Measurements from ENCODE around the gene DNASE2. TPM values are rescaled to one million over a fixed set of nuclear protein-coding genes. Genes with fewer than 3 reads are reported as not detected.
A peak's percentile ranks its signal among the peaks of the same experiment; 100 is the strongest.

Gene DNASE2, protein sequence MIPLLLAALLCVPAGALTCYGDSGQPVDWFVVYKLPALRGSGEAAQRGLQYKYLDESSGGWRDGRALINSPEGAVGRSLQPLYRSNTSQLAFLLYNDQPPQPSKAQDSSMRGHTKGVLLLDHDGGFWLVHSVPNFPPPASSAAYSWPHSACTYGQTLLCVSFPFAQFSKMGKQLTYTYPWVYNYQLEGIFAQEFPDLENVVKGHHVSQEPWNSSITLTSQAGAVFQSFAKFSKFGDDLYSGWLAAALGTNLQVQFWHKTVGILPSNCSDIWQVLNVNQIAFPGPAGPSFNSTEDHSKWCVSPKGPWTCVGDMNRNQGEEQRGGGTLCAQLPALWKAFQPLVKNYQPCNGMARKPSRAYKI
- total RNA-seq (10 to 100 TPM; 16.2 to 35.9 (median 20.5) TPM), polyA plus RNA-seq (10 to 100 TPM in 1 of 2 donors, 1 to 10 TPM in 1; 9.4 to 21.0 TPM)

DNA sequence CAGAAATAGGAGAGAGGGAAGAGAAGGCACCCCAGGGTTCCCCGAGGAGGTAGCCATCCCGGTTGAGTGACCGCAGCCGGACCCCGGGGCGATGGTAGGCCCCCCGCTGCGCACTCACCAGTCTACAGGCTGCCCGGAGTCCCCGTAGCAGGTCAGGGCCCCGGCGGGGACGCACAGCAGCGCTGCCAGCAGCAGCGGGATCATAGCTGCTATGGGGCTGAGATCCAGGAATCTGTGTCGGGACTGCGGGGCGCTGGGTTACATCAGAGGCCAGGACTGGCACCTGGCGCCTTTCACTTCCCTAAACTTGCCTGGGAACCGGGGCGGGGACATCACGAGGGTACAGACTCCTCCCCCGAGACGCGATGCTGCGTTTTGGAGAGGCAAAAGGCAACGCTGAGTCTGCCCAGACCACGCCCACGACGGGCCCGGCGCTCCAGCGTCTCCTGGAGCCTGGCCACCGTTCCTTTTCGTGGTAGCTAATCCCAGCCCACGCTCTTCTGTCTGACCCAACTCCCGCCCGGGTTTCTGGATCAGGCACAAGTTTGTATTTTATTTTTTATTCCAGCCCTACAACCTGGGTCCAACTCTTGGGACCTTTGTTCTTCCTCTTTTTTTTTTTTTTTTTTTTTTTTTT lies at the start of gene DNASE2:
Gene DNASE2 (minus strand): TSS at position 278 of the 637 bp plus-strand sequence. CDS start 74 bp downstream, at position 204.
- WGBS, 2 donors = 0% methylated on average over 38 of the region's 38 CpGs
- FAIRE-seq (peak; percentile 73), DNase-seq (peak; percentile 94 to 99 (median 98)), ATAC-seq (peak; percentile 84 to 90 (median 88))
- no peaks in the 10 kb centered on the region for H3K27me3 ChIP-seq
- TF ChIP-seq, protein P1, sequence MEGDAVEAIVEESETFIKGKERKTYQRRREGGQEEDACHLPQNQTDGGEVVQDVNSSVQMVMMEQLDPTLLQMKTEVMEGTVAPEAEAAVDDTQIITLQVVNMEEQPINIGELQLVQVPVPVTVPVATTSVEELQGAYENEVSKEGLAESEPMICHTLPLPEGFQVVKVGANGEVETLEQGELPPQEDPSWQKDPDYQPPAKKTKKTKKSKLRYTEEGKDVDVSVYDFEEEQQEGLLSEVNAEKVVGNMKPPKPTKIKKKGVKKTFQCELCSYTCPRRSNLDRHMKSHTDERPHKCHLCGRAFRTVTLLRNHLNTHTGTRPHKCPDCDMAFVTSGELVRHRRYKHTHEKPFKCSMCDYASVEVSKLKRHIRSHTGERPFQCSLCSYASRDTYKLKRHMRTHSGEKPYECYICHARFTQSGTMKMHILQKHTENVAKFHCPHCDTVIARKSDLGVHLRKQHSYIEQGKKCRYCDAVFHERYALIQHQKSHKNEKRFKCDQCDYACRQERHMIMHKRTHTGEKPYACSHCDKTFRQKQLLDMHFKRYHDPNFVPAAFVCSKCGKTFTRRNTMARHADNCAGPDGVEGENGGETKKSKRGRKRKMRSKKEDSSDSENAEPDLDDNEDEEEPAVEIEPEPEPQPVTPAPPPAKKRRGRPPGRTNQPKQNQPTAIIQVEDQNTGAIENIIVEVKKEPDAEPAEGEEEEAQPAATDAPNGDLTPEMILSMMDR (IDR thresholded peaks at IDR 0.05) = no peak
- H3K27ac ChIP-seq = peak within 1 kb of the TSS; percentile 85 to 94 (median 88)
- H3K36me3 ChIP-seq = peaks cover 0 to 8% (median 0%) of the 10 kb centered on the region in 3 donors
- intact Hi-C loops (cut with DNase I) = no loop called here
- no peaks in the 10 kb centered on the region for H3K4me1 ChIP-seq
- H3K4me3 ChIP-seq = peak within 1 kb of the TSS; percentile 51 to 74 (median 60)
- H3K9me3 ChIP-seq = no peaks in the 10 kb centered on the region

- WGBS, 2 donors = 93 to 94% methylated on average over 19 of the region's 19 CpGs
- DNase-seq = peak in 1 of 6 donors; percentile 2
- Histone ChIP-seq H3K4me3 (no peak overlapping the region), H3K4me1 (peaks cover 0 to 8% (median 4%) of the 10 kb centered on the region in 3 donors), H3K9me3 (no peaks in the 10 kb centered on the region), H3K27me3 (no peaks in the 10 kb centered on the region), H3K27ac (no peak overlapping the region), H3K36me3 (peaks cover 4 to 37% (median 24%) of the 10 kb centered on the region in 3 donors)
- ATAC-seq = no peak
- intact Hi-C loops (cut with DNase I) = no loop called here
- TF ChIP-seq, protein P1 (IDR thresholded peaks at IDR 0.05) = no peak
- FAIRE-seq = no peak
Observed at GRCh38 chr19:12930002-12930645, 48.9 kb upstream of the DNASE2 start.

DNA sequence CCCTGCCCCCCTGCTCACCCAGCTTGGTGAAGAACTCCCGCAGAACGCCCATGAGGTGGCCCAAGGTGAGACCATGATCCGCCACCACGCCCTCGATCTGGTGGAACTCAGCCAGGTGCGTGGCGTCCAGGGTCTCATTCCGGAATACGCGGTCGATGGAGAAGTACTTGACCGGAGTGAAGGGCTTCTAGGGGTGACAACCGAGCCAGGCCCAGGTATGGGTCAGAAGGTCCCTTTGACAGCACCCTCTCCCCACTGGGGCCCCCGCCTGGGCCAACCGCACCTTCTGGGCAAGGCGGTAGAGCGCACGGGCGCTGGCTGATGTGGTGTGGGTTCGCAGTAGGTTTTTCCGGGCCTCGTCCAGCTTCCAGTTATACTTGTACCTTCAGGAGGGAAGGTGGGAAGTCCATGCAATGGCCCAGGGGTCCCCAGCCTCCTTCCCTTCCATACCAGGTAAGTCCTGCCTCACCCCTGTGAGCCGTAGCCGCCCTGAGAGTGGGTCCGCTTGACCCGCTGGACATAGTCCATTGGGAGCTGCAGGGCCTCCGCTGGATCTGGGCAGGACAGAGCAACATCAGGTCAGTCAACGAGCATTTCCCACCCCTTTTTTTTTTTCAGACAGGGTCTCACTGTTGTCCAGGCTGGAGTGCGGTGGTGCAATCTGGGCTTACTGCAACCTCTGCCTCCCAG lies 43.5 kb upstream of the DNASE2 start:
- DNase-seq = no peak
- no peak for ATAC-seq
- Histone ChIP-seq H3K27me3 (no peaks in the 10 kb centered on the region), H3K27ac (no peak overlapping the region), H3K36me3 (peaks cover 9 to 53% (median 52%) of the 10 kb centered on the region in 3 donors), H3K4me3 (no peak overlapping the region), H3K9me3 (no peaks in the 10 kb centered on the region), H3K4me1 (no peaks in the 10 kb centered on the region)
- TF ChIP-seq, protein P1 (IDR thresholded peaks at IDR 0.05) = no peak
- no peak for FAIRE-seq
- intact Hi-C loops (cut with DNase I) = no loop called here
- WGBS, 2 donors = 94 to 96% methylated on average over 27 to 29 of the region's 29 CpGs

DNA sequence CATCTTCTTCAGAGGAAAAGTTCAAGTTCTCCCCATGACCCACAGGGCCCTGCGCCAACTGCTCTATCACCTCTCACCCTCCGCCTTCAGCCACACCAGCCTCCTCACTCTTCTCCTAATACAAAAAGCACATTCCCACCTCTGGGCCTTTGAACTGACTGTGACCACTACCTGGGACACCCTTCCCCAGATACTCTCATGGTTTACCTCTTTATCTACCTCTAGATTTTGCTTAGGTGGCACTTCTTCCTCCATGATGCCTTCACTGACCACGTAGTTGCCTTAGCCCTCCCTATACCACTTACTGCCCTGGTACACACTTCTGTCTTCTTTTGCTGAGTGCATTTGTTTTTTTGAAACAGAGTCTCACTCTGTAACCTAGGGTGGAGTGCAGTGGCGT lies 41.7 kb upstream of the DNASE2 start:
- H3K4me3 ChIP-seq = no peak overlapping the region
- intact Hi-C loops (cut with DNase I) = no loop called here
- FAIRE-seq = no peak
- no peaks in the 10 kb centered on the region for H3K4me1 ChIP-seq
- no peaks in the 10 kb centered on the region for H3K9me3 ChIP-seq
- ATAC-seq = no peak
- TF ChIP-seq, protein P1 (IDR thresholded peaks at IDR 0.05) = no peak
- no peak overlapping the region for H3K27ac ChIP-seq
- 97 to 100% methylated on average over 4 of the region's 4 CpGs for WGBS, 2 donors
- peaks cover 9 to 48% (median 43%) of the 10 kb centered on the region in 3 donors for H3K36me3 ChIP-seq
- DNase-seq = no peak
- no peaks in the 10 kb centered on the region for H3K27me3 ChIP-seq

Measured in pancreas (tissue), 10 donors.